Right lobe of liver (tissue), 4 donors: ENCODE measurements around the gene DNAH14.
"Not testable (repeated sequence)": the region's sequence is repeated elsewhere in the genome, so short reads cannot be mapped to it uniquely, and the experiment has no call there.

Experiments
- POLR2A ChIP-seq: fragments of 450-650 bp; IDR thresholded peaks from one replicate; pipeline ENCODE4 v1.6.1; 2017; ENCODE audit warnings: antibody characterized with exemption, mild to moderate bottlenecking
- TF ChIP-seq, protein P1 (sequence below), 4 donors: fragments of 200-600 bp in 3 of 4; fragments of 450-650 bp in 1 of 4; IDR thresholded peaks; one replicate each; pipeline versions ENCODE4 v1.5.1 to v1.8.0; 2016 to 2022; ENCODE audit warnings: antibody characterized with exemption in 4 of 4, mild to moderate bottlenecking in 2 of 4
- donor health status: DM: no; HTN: no; CAD: no.
- donor health status: DM: no; HTN: no; CAD: no.
- donor health status: DM: no; HTN: yes; CAD: no.

GRCh38 chr1:225211694-225212442 lies 282.4 kb downstream of the DNAH14 start:
- TF ChIP-seq, protein P1, sequence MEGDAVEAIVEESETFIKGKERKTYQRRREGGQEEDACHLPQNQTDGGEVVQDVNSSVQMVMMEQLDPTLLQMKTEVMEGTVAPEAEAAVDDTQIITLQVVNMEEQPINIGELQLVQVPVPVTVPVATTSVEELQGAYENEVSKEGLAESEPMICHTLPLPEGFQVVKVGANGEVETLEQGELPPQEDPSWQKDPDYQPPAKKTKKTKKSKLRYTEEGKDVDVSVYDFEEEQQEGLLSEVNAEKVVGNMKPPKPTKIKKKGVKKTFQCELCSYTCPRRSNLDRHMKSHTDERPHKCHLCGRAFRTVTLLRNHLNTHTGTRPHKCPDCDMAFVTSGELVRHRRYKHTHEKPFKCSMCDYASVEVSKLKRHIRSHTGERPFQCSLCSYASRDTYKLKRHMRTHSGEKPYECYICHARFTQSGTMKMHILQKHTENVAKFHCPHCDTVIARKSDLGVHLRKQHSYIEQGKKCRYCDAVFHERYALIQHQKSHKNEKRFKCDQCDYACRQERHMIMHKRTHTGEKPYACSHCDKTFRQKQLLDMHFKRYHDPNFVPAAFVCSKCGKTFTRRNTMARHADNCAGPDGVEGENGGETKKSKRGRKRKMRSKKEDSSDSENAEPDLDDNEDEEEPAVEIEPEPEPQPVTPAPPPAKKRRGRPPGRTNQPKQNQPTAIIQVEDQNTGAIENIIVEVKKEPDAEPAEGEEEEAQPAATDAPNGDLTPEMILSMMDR (IDR thresholded peaks at IDR 0.05), result not testable (repeated sequence)
- not testable (repeated sequence) for TF ChIP-seq POLR2A
